HG02938 (cell line): ENCODE measurements around the gene NDRG2.

ENCODE experiments used
- ATAC-seq: cut with Tn5 transposase; IDR thresholded peaks from one replicate; pipeline ENCODE4 v1.9.1; 2021; ENCODE audit warnings: mild to moderate bottlenecking, moderate library complexity; ENCODE audit not compliant: unreplicated experiment

NDRG2 gene

GRCh38 chr14:21037156-21037555, 12.3 kb upstream of the NDRG2 start:
- ATAC-seq, result no peak

GRCh38 chr14:21036751-21037150, 11.9 kb upstream of the NDRG2 start:
- ATAC-seq, result no peak

- no peak for ATAC-seq
Measured at GRCh38 chr14:21034707-21035106, 9.8 kb upstream of the NDRG2 start, which contains the start of gene RNASE13. Gene RNASE13 (minus strand): TSS chr14:21034807. CDS start chr14:21034288, 519 bp downstream.

- ATAC-seq, result no peak
Measured at GRCh38 chr14:21033133-21033698, 8.4 kb upstream of the NDRG2 start.

GRCh38 chr14:21032326-21033132, 7.7 kb upstream of the NDRG2 start:
- ATAC-seq, result no peak

- no peak for ATAC-seq
Measured at GRCh38 chr14:21030531-21030930, 5.7 kb upstream of the NDRG2 start.

- ATAC-seq, result no peak
Measured at GRCh38 chr14:21029917-21030316, 5.1 kb upstream of the NDRG2 start, which contains the start of gene TPPP2. Gene TPPP2 (plus strand): TSS chr14:21030217. CDS start chr14:21030582, 365 bp downstream.

- ATAC-seq, result no peak
Measured at GRCh38 chr14:21026988-21027315, 2.1 kb upstream of the NDRG2 start.

GRCh38 chr14:21026274-21026987, 1.6 kb upstream of the NDRG2 start:
- no peak for ATAC-seq

- ATAC-seq, result no peak
Measured at GRCh38 chr14:21025371-21026273, 761 bp upstream of the NDRG2 start.

- ATAC-seq, result no peak
Measured at GRCh38 chr14:21023817-21024584, 860 bp downstream of the NDRG2 start.

- no peak for ATAC-seq
Measured at GRCh38 chr14:21023174-21023573, 1.7 kb downstream of the NDRG2 start.

- no peak for ATAC-seq
Measured at GRCh38 chr14:21022686-21023085, 2.2 kb downstream of the NDRG2 start.

- no peak for ATAC-seq
Measured at GRCh38 chr14:21020977-21021545, 3.8 kb downstream of the NDRG2 start.

- ATAC-seq, result no peak
Measured at GRCh38 chr14:21019366-21019765, 5.5 kb downstream of the NDRG2 start.

- ATAC-seq, result no peak
Measured at GRCh38 chr14:21018781-21019180, 6.1 kb downstream of the NDRG2 start.

- ATAC-seq, result no peak
Measured at GRCh38 chr14:21018286-21018685, 6.6 kb downstream of the NDRG2 start.

- no peak for ATAC-seq
Measured at GRCh38 chr14:21017528-21018245, 7.2 kb downstream of the NDRG2 start.
